HG03354 (cell line): ENCODE data around the gene TEX19.

Experiments used
- ATAC-seq: cut with Tn5 transposase; IDR thresholded peaks from one replicate; pipeline ENCODE4 v1.9.1; 2021; ENCODE audit warnings: mild to moderate bottlenecking; ENCODE audit not compliant: unreplicated experiment, poor library complexity, severe bottlenecking

TEX19 gene

GRCh38 chr17:82358465-82359350 lies at the start of gene TEX19:
TSS of gene TEX19 (plus strand) at chr17:82359247. CDS start at chr17:82362151, 2,904 bp downstream.
- ATAC-seq, result no peak

- no peak for ATAC-seq
Observed at GRCh38 chr17:82309656-82310570, 49.1 kb upstream of the TEX19 start.

GRCh38 chr17:82310877-82311276 lies 48.2 kb upstream of the TEX19 start:
- no peak for ATAC-seq

GRCh38 chr17:82311971-82312370 lies 47.1 kb upstream of the TEX19 start:
- no peak for ATAC-seq

GRCh38 chr17:82313195-82314011 lies 45.6 kb upstream of the TEX19 start:
- ATAC-seq, result no peak

- no peak for ATAC-seq
Observed at GRCh38 chr17:82314012-82314726, 44.9 kb upstream of the TEX19 start.

- ATAC-seq, result no peak
Observed at GRCh38 chr17:82314727-82315605, 44.1 kb upstream of the TEX19 start.

GRCh38 chr17:82315703-82316358 lies 43.2 kb upstream of the TEX19 start:
- no peak for ATAC-seq

- ATAC-seq, result no peak
Observed at GRCh38 chr17:82316651-82317393, 42.2 kb upstream of the TEX19 start.

- no peak for ATAC-seq
Observed at GRCh38 chr17:82317394-82318168, 41.5 kb upstream of the TEX19 start, which contains the start of gene CD7. TSS of gene CD7 (minus strand) at chr17:82317608. CDS start at chr17:82317495, 113 bp downstream.

GRCh38 chr17:82318169-82318498 lies 40.9 kb upstream of the TEX19 start:
- no peak for ATAC-seq

- no peak for ATAC-seq
Observed at GRCh38 chr17:82318772-82319606, 40.1 kb upstream of the TEX19 start.

- ATAC-seq, result no peak
Observed at GRCh38 chr17:82319619-82320062, 39.4 kb upstream of the TEX19 start.

GRCh38 chr17:82320140-82320840 lies 38.8 kb upstream of the TEX19 start:
- ATAC-seq, result no peak
